Cardiac atrium fibroblast (primary cell): Measurements from ENCODE around the gene ILRUN. TPM values are rescaled to one million over a fixed set of nuclear protein-coding genes. Genes with fewer than 3 reads are reported as not detected.

ENCODE experiments used
- total RNA-seq: library from RNA; depleted of rRNA; stranded (reverse); fragments of >200 nt; gene quantifications from 2 replicates; pipeline ENCODE4 v1.2.3, GENCODE V29; 2015

The ILRUN gene
- total RNA-seq = 30.9 and 34.8 TPM in 2 replicates

DNA sequence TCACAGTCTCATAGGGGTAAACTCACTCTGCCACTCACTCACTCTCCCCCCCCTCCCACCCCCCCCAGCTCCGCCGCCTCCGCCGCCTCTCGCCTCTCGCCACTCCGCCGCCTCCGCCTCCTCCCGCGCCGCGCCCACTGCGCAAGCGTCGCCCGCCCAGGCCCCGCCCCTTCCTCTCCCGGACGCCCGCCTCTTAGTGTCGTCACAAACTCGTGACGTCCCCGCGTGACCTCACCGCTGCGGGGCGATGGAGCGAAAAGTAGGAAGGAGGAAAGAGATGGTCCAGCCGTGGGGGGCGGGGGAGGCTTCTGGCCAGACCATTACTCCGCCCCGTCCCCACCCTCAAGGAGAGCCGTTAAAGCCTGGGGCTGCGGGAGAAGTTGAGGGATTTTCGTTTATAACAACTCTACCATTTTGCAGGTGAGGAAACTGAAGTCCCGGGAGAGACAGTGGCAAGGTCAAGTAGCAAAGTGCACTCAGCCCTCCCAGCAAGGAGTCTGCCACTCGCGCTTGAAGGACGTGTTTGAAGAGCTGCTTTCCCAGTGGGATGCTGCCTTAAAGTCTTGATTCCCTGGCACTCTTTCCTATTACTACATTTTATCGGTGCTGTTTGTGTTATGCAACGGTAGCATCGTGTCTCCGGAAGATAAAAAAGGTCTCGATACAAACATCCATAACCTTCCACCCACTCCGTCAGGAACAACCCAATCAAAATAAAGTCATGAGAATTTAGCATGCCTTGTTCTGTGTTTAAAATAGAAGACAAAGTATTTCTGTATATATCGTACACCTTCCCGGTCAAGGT lies at the start of gene ILRUN:
ILRUN (minus strand) TSS at position 29 of the 805 bp plus-strand sequence. CDS start 164 bp downstream, outside the sequence.

Other genes starting within 250 kb of the ILRUN start
- not detected in 2 replicates for gene PACSIN1, start 230.7 kb downstream of the ILRUN start, total RNA-seq
- gene SPDEF, start 140.4 kb downstream of the ILRUN start, total RNA-seq = not detected in 2 replicates
- 86.2 and 89.5 TPM in 2 replicates for gene SNRPC, start 60.7 kb upstream of the ILRUN start, total RNA-seq
- gene BLTP3A, start 95.3 kb upstream of the ILRUN start, total RNA-seq = 2.9 and 3.6 TPM in 2 replicates
- gene TAF11, start 191.3 kb upstream of the ILRUN start, total RNA-seq = 16.7 and 28.3 TPM in 2 replicates
- 4.3 and 8.6 TPM in 2 replicates for gene ANKS1A, start 192.5 kb upstream of the ILRUN start, total RNA-seq